Omental fat pad (tissue), 4 donors: Measurements from ENCODE around the gene APOLD1. TPM values are rescaled to one million over a fixed set of nuclear protein-coding genes. Genes with fewer than 3 reads are reported as not detected.

ENCODE experiments used
- ATAC-seq: fragments of 150-250 bp; one replicate; pipeline ENCODE4 v1.9.1; 2016; ENCODE audit warnings: mild to moderate bottlenecking, moderate library complexity; ENCODE audit not compliant: low FRiP score
- DNase-seq: peaks from one replicate; pipeline ENCODE4 v3.0.0-alpha.2; 2019; ENCODE audit warnings: low spot score
- small RNA-seq: library from RNA; depleted of rRNA; stranded (forward); fragments of <200 nt; gene quantifications from one replicate; pipeline ENCODE3, GENCODE V24; 2016
- total RNA-seq, 4 donors: library from RNA; depleted of rRNA; stranded (reverse); fragments of >200 nt; gene quantifications; one replicate each; pipeline ENCODE4 v1.1.0, GENCODE V29; 2016
- TF ChIP-seq, protein P1 (sequence below), 3 donors: fragments of 450-650 bp; IDR thresholded peaks; one replicate each; pipeline ENCODE4 v1.5.1; 2016 to 2017; ENCODE audit warnings: antibody characterized with exemption in 3 of 3, mild to moderate bottlenecking in 3 of 3, moderate library complexity in 2 of 3

Gene APOLD1
- total RNA-seq, 4 donors from 2014 or later: 96.4 to 336 (median 119) TPM

DNA sequence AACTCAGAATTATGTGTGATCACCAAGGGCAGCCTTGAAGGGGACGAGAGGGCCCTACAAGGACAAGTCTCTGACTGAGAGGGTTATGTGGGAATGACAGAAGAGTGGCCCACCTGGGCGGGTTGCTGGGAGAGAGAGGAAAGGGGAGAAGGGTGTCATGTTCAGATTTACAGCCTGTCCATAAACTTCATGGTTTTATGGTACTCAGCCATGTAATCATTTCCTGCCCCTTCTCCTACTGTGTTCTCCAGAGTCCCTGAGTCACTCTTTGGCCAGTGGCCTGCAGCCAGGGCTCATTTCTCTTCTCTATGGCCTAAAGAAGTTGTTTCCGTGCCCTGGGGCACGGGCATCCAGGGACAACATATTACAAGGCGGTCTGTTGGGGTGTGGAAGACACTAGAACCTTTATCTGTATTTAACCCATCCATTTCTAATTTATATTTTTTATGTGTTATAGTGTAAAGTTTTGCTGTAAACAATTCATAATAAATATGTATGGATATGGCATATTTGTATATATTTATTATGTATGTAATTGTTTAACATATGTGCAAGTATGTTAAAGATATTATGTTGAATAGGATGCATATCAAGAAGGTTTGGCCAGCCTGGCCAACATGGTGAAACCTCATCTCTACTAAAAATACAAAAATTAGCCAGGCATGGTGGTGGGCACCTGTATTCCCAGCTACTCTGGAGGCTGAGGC, 54.6 kb downstream of the APOLD1 start:
- TF ChIP-seq, protein P1, sequence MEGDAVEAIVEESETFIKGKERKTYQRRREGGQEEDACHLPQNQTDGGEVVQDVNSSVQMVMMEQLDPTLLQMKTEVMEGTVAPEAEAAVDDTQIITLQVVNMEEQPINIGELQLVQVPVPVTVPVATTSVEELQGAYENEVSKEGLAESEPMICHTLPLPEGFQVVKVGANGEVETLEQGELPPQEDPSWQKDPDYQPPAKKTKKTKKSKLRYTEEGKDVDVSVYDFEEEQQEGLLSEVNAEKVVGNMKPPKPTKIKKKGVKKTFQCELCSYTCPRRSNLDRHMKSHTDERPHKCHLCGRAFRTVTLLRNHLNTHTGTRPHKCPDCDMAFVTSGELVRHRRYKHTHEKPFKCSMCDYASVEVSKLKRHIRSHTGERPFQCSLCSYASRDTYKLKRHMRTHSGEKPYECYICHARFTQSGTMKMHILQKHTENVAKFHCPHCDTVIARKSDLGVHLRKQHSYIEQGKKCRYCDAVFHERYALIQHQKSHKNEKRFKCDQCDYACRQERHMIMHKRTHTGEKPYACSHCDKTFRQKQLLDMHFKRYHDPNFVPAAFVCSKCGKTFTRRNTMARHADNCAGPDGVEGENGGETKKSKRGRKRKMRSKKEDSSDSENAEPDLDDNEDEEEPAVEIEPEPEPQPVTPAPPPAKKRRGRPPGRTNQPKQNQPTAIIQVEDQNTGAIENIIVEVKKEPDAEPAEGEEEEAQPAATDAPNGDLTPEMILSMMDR (IDR thresholded peaks at IDR 0.05): no peak
- DNase-seq: no peak
- no peak for ATAC-seq

DNA sequence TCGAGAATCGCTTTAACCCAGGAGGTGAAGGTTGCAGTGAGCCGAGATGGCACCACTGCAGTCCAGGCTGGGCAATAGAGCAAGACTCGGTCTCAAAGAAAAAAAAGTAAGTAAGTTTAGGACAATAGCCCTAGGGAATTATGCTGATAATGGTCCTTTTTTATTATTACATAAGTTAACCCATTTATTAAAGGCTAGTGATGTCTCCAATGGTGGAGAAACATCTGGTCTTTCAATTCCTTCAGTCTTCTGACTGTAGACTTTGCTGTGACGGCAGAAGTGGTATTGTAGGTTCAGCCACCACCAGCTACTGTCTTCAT, 55.1 kb downstream of the APOLD1 start:
- DNase-seq (no peak), ATAC-seq (no peak)
- TF ChIP-seq, protein P1 (IDR thresholded peaks at IDR 0.05): no peak

Small RNA genes lying within 50 kb of the gene (small RNA-seq; reads per million reads assigned to genes)
- gene AC007215.1 (not detected), gene MIR613 (not detected)

Other genes starting within 250 kb of the APOLD1 start
- gene DUSP16, start 222.8 kb upstream of the APOLD1 start, total RNA-seq: 10 to 100 TPM; 18.2 to 29.6 (median 18.7) TPM
- gene CREBL2, start 173.8 kb upstream of the APOLD1 start, total RNA-seq: 10 to 100 TPM; 53.0 to 73.9 (median 63.1) TPM
- 1 to 10 TPM in 2 of 4 donors, under 1 TPM in 1, not detected in 1; 0.38 to 1.3 (median 1.2) TPM for gene GPR19, start 89.5 kb upstream of the APOLD1 start, total RNA-seq
- 10 to 100 TPM; 18.4 to 86.2 (median 26.5) TPM for gene CDKN1B, start 68.3 kb upstream of the APOLD1 start, total RNA-seq
- gene DDX47, start 27.7 kb downstream of the APOLD1 start, total RNA-seq: 10 to 100 TPM; 37.4 to 82.0 (median 51.1) TPM
- 100 to 1,000 TPM in 2 of 4 donors, 10 to 100 TPM in 2; 11.3 to 284 (median 88.4) TPM for gene GPRC5A, start 105.9 kb downstream of the APOLD1 start, total RNA-seq
- not detected for gene GPRC5D, start 166.5 kb downstream of the APOLD1 start, total RNA-seq
- gene HEBP1, start 214.6 kb downstream of the APOLD1 start, total RNA-seq: 10 to 100 TPM; 44.5 to 78.0 (median 49.0) TPM